ENCODE results near the gene CRHBP. TPM values are rescaled to one million over a fixed set of nuclear protein-coding genes. Genes with fewer than 3 reads are reported as not detected.

Gene CRHBP
- total and polyA plus RNA-seq, 9 of the 15 experiments (the other 6 are each of a cell fraction or from before 2014, with no cell fraction given): not detected

DNA sequence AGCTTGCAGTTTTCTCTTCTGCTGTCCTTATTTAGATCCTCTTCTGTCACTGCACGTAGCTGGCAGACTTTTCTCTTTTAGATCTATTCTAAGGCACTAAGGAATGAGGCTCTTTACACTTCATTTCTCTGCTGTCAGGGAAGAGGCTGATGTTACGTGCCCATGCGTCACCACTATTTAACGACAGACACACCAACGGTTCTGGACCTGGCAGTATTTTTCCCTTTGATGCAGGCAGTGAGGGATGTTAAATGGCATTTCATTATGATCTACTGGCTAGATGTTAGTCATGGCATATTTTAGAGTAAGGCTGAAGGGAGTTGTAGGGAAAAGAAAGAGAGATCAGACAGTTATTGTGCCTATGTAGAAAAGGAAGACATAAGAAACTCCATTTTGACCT, 8.2 kb upstream of the CRHBP start (continued):
- TF ChIP-seq, protein P1, sequence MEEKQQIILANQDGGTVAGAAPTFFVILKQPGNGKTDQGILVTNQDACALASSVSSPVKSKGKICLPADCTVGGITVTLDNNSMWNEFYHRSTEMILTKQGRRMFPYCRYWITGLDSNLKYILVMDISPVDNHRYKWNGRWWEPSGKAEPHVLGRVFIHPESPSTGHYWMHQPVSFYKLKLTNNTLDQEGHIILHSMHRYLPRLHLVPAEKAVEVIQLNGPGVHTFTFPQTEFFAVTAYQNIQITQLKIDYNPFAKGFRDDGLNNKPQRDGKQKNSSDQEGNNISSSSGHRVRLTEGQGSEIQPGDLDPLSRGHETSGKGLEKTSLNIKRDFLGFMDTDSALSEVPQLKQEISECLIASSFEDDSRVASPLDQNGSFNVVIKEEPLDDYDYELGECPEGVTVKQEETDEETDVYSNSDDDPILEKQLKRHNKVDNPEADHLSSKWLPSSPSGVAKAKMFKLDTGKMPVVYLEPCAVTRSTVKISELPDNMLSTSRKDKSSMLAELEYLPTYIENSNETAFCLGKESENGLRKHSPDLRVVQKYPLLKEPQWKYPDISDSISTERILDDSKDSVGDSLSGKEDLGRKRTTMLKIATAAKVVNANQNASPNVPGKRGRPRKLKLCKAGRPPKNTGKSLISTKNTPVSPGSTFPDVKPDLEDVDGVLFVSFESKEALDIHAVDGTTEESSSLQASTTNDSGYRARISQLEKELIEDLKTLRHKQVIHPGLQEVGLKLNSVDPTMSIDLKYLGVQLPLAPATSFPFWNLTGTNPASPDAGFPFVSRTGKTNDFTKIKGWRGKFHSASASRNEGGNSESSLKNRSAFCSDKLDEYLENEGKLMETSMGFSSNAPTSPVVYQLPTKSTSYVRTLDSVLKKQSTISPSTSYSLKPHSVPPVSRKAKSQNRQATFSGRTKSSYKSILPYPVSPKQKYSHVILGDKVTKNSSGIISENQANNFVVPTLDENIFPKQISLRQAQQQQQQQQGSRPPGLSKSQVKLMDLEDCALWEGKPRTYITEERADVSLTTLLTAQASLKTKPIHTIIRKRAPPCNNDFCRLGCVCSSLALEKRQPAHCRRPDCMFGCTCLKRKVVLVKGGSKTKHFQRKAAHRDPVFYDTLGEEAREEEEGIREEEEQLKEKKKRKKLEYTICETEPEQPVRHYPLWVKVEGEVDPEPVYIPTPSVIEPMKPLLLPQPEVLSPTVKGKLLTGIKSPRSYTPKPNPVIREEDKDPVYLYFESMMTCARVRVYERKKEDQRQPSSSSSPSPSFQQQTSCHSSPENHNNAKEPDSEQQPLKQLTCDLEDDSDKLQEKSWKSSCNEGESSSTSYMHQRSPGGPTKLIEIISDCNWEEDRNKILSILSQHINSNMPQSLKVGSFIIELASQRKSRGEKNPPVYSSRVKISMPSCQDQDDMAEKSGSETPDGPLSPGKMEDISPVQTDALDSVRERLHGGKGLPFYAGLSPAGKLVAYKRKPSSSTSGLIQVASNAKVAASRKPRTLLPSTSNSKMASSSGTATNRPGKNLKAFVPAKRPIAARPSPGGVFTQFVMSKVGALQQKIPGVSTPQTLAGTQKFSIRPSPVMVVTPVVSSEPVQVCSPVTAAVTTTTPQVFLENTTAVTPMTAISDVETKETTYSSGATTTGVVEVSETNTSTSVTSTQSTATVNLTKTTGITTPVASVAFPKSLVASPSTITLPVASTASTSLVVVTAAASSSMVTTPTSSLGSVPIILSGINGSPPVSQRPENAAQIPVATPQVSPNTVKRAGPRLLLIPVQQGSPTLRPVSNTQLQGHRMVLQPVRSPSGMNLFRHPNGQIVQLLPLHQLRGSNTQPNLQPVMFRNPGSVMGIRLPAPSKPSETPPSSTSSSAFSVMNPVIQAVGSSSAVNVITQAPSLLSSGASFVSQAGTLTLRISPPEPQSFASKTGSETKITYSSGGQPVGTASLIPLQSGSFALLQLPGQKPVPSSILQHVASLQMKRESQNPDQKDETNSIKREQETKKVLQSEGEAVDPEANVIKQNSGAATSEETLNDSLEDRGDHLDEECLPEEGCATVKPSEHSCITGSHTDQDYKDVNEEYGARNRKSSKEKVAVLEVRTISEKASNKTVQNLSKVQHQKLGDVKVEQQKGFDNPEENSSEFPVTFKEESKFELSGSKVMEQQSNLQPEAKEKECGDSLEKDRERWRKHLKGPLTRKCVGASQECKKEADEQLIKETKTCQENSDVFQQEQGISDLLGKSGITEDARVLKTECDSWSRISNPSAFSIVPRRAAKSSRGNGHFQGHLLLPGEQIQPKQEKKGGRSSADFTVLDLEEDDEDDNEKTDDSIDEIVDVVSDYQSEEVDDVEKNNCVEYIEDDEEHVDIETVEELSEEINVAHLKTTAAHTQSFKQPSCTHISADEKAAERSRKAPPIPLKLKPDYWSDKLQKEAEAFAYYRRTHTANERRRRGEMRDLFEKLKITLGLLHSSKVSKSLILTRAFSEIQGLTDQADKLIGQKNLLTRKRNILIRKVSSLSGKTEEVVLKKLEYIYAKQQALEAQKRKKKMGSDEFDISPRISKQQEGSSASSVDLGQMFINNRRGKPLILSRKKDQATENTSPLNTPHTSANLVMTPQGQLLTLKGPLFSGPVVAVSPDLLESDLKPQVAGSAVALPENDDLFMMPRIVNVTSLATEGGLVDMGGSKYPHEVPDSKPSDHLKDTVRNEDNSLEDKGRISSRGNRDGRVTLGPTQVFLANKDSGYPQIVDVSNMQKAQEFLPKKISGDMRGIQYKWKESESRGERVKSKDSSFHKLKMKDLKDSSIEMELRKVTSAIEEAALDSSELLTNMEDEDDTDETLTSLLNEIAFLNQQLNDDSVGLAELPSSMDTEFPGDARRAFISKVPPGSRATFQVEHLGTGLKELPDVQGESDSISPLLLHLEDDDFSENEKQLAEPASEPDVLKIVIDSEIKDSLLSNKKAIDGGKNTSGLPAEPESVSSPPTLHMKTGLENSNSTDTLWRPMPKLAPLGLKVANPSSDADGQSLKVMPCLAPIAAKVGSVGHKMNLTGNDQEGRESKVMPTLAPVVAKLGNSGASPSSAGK (IDR thresholded peaks at IDR 0.05): no peak
- TF ChIP-seq, protein P2, sequence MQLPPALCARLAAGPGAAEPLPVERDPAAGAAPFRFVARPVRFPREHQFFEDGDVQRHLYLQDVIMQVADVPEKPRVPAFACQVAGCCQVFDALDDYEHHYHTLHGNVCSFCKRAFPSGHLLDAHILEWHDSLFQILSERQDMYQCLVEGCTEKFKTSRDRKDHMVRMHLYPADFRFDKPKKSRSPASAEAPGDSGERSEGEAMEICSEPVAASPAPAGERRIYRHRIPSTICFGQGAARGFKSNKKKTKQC (CRISPR knock-in tag; IDR thresholded peaks at IDR 0.05): no peak
- TF ChIP-seq MAFF (IDR thresholded peaks at IDR 0.05; ENCODE audit: low read length) (no peak), PHF8 (IDR thresholded peaks at IDR 0.05; ENCODE audit: borderline replicate concordance, low read length) (no peak), CCNT2 (IDR thresholded peaks at IDR 0.05; ENCODE audit: borderline replicate concordance, extremely low read depth, insufficient read length, low read depth, low read length) (no peak), ZNF780A (CRISPR knock-in tag; IDR thresholded peaks at IDR 0.05) (no peak), CBX5 (IDR thresholded peaks at IDR 0.05; ENCODE audit: borderline replicate concordance, low read depth) (no peak), EHMT2 (IDR thresholded peaks at IDR 0.05) (no peak), HNRNPL (IDR thresholded peaks at IDR 0.05; ENCODE audit: low read depth, low read length) (no peak)
- TF ChIP-seq, protein P3, sequence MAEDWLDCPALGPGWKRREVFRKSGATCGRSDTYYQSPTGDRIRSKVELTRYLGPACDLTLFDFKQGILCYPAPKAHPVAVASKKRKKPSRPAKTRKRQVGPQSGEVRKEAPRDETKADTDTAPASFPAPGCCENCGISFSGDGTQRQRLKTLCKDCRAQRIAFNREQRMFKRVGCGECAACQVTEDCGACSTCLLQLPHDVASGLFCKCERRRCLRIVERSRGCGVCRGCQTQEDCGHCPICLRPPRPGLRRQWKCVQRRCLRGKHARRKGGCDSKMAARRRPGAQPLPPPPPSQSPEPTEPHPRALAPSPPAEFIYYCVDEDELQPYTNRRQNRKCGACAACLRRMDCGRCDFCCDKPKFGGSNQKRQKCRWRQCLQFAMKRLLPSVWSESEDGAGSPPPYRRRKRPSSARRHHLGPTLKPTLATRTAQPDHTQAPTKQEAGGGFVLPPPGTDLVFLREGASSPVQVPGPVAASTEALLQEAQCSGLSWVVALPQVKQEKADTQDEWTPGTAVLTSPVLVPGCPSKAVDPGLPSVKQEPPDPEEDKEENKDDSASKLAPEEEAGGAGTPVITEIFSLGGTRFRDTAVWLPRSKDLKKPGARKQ (CRISPR knock-in tag; IDR thresholded peaks at IDR 0.05): no peak
- TF ChIP-seq, protein P4, sequence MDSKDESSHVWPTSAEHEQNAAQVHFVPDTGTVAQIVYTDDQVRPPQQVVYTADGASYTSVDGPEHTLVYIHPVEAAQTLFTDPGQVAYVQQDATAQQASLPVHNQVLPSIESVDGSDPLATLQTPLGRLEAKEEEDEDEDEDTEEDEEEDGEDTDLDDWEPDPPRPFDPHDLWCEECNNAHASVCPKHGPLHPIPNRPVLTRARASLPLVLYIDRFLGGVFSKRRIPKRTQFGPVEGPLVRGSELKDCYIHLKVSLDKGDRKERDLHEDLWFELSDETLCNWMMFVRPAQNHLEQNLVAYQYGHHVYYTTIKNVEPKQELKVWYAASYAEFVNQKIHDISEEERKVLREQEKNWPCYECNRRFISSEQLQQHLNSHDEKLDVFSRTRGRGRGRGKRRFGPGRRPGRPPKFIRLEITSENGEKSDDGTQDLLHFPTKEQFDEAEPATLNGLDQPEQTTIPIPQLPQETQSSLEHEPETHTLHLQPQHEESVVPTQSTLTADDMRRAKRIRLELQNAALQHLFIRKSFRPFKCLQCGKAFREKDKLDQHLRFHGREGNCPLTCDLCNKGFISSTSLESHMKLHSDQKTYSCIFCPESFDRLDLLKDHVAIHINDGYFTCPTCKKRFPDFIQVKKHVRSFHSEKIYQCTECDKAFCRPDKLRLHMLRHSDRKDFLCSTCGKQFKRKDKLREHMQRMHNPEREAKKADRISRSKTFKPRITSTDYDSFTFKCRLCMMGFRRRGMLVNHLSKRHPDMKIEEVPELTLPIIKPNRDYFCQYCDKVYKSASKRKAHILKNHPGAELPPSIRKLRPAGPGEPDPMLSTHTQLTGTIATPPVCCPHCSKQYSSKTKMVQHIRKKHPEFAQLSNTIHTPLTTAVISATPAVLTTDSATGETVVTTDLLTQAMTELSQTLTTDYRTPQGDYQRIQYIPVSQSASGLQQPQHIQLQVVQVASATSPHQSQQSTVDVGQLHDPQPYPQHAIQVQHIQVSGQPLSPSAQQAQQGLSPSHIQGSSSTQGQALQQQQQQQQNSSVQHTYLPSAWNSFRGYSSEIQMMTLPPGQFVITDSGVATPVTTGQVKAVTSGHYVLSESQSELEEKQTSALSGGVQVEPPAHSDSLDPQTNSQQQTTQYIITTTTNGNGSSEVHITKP (IDR thresholded peaks at IDR 0.05; ENCODE audit: partially characterized antibody): no peak

All from K562 (cell line).